GM21825 (cell line): ENCODE data around the gene TPGS1.

Experiments used
- ATAC-seq: cut with Tn5 transposase; IDR thresholded peaks from one replicate; pipeline ENCODE4 v1.9.1; 2021; ENCODE audit warnings: mild to moderate bottlenecking, moderate library complexity; ENCODE audit not compliant: unreplicated experiment

TPGS1 gene

GRCh38 chr19:507286-508203, at the start of gene TPGS1:
TPGS1 (plus strand) TSS chr19:507497; CDS start chr19:507507, 10 bp downstream.
- ATAC-seq = peak; percentile 54

DNA sequence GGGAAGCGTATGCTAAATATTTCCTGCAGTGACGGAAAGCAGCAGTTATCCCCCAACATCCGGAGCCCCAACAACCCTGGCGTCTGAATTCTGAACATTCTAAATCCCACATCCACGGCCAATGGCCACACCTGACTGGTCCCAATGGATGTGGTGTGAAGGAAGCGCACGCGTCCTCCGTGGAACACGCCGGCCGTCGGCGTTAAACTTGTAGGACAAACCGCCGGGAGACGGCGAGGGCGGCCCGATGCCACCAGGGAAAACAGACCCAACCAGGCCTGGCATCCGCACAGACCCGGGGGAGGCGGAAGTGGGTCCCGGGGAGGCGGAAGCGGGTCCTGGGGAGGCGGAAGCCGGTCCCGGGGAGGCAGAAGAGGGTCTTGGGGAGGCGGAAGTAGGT, 49.7 kb upstream of the TPGS1 start:
- ATAC-seq = no peak

DNA sequence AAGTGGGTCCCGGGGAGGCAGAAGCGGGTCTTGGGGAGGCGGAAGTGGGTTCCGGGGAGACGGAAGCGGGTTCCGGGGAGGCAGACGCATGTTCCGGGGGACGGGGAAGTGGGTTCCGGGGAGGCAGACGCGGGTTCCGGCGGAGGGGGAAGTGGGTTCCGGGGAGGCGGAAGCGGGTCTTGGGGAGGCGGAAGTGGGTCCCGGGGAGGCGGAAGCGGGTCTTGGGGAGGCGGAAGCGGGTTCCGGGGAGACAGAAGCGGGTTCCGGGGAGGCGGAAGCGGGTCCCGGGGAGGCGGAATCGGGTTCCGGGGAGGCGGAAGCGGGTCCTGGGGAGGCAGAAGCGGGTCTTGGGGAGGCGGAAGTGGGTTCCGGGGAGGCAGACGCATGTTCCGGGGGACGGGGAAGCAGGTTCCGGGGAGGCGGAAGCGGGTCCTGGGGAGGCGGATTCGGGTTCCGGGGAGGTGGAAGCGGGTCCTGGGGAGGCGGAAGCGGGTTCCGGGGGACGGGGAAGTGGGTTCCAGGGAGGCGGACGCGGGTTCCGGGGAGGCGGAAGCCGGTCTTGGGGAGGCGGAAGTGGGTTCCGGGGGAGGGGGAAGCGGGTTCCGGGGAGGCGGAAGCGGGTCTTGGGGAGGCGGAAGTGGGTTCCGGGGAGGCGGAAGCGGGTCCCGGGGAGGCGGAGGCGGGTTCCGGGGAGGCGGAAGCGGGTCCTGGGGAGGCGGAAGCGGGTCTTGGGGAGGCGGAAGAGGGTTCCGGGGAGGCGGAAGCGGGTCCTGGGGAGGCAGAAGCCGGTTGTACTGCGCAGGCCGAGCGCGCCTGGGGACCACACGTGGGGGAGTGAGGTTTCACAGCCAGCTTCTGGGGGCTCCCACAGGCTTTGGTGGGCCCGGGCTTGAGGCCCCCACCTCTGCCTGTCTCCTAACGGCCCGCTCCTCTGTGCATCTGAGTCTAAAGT, 48.9 kb upstream of the TPGS1 start:
- no peak for ATAC-seq

DNA sequence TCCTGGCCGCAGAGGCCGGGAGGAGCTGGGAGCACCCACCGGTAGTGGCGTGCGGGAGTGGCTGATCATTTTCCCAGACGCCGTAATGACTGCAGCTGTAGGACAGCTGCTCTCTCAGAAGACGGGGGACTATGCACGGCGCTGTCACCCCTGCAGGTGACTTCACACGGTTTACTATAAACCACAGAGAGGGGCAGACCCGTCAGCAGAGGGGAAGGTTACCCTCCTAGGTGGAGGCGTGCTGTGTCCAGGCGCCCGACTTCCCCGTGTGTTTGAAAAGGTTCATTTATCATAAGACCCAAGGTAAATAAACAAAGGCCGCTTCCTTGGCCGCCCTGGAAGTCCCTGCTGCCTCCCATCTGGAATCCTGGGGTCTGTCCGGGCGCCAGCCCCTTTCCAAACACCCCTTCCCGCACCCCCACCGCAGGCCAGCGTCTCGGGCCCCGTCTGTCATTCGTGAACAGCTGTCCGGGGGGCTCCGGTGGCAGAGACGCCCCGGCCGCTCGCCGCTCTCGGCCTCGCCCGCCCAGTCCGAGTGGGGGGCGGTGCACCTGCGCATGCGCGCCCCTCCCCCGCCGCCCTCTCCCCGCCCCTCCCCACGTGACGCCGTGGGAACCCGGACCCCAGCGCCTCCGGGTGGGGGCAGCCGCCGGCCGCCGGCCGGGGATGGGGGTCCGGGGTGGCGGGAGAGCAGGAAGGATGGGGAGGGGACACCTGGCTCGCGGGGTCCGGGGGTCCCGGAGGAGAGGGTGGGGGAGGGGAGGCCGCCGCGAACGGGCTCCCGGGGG, 47.4 kb upstream of the TPGS1 start:
- no peak for ATAC-seq

GRCh38 chr19:460877-461720, 46.2 kb upstream of the TPGS1 start, which contains the start of gene SHC2:
SHC2 (minus strand) TSS chr19:461033; CDS start chr19:460996, 37 bp downstream.
- ATAC-seq = no peak

GRCh38 chr19:461721-462551, 45.4 kb upstream of the TPGS1 start:
- ATAC-seq = no peak

DNA sequence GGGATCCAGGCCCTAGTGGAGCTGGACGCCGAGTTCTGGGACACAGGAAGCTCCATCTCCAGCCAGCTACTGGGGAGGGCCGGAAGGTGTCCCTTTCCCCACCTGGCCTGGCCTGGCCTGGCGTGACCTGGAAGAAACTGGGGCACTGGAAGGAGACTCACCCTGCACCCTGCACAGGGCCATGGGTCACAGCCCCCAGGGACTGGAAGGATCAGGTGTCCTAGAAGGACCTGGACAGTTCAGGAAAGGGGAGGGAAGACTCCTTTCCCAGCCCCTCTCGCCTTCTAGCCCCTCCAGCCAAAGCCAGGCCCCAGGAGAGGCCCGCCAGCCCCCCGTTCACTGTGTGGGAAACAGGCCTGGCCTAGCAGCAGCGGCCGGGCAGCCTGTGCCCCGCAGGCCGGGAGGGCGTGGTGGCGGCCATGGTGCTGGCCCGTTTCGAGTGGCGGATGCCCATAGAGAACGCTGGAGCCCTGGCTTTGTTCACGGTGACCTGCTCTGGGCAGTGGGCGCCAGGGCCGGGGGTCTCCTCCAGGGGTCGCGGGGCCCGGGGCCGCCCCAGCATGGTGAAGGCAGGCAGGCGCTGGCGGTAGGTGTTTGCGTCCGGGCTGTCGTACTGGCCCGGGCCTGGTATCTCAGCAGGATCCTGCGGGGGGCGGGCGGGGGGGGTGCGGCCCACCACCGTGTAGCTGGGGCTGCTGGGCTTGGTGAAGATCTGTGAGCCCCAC, 43.7 kb upstream of the TPGS1 start:
- ATAC-seq = no peak

- ATAC-seq = no peak
Observed at GRCh38 chr19:464208-464545, 43.1 kb upstream of the TPGS1 start.

DNA sequence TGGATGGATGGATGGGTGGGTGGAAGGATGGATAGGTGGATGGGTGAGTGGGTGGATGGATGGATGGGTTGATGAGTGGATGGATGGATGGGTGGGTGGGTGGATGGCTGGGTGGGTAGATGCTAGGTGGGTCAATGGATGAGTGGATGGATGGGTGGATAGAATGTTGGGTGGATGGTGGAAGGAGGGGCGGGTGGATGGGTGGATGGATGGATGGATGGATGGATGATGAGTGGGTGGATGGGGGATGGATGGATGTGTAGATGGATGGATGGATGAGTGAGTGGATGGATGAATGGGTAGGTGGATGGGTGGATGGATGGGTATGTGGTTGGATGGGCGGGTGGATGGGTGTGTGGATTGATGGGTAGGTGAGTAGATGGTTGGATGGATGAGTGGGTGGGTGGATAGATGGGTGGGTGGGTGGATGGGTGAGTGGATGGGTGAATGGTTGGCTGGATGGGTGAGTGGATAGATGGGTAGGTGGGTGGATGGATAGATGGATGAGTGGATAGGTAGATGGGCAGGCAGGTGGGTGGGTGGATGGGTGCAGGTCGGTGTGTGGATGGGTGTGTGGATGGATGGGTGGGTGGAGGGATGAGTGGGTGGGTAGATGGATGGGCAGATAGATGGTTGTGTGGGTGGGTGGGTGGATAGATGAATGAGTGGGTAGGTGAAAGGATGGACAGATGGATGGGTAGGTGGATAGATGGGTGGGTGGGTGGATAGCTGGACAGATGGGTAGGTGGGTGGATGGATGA, 42.1 kb upstream of the TPGS1 start:
- no peak for ATAC-seq

DNA sequence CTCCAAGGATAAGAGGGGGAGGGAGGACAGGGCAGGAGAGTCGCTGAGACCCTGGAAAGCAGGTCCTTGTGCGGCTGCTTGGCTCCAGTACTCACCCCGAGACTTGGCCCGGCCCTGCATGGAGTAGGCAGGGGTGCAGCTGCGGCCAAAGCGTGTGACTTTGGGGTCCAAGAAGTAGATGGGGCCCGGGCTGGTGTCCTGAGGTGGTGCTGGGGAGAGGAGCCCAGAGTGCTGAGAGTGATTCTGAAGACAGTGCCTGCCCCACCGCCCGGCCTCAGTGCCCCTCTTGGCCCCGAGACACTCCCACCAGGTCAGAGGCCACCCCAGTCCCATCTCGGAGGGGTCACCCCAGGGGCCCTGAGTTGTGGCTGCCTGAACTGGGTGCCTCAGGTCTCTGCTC, 39.7 kb upstream of the TPGS1 start:
- ATAC-seq = no peak

DNA sequence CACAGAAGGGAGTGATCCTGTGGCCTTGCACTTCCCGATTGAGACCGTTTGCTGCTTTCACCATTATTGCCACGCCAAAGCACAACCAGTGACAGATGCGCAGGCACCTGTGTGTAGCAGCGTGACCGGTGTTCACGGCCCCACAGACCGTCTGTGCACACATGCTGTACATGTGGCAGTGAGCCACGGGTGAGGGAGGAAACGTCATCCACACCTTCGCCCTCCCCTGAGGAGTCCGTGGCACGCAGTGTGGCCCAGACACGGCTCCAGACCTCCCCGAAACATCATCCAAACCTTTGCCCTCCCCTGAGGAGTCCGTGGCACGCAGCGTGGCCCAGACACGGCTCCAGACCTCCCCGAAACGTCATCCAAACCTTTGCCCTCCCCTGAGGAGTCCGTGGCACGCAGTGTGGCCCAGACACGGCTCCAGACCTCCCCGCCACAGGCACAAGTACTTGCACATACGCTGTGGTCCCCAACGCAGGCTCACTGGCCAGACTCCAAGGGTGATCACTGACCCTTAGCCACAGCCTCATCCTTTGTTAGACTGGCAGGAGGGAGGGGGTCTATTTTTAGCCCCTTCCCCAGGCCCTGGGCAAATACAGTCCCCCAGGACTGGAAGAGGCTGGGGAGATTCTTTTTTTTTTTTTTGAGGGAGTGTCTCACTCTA, 38.6 kb upstream of the TPGS1 start:
- no peak for ATAC-seq

- ATAC-seq = no peak
Observed at GRCh38 chr19:469833-470232, 37.5 kb upstream of the TPGS1 start.

DNA sequence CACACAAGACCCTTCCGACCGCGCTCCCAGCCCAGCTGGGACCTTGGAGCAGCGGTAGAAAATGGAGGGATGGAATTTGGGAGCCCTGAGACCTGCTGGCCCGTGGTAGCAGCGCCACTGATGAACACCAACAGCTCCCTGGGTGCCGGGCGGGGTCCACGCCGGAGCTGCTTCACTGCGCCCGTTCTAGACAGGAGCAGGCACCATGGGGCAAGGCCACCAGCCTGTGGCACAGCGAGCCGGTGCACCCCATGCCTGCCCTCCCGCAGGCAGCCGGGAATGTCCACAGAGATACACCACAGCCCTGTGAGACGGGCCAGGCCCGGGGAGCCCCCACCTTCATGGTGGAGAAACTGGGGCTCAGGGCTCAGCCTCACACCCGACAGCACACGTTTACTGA, 36.6 kb upstream of the TPGS1 start:
- no peak for ATAC-seq

DNA sequence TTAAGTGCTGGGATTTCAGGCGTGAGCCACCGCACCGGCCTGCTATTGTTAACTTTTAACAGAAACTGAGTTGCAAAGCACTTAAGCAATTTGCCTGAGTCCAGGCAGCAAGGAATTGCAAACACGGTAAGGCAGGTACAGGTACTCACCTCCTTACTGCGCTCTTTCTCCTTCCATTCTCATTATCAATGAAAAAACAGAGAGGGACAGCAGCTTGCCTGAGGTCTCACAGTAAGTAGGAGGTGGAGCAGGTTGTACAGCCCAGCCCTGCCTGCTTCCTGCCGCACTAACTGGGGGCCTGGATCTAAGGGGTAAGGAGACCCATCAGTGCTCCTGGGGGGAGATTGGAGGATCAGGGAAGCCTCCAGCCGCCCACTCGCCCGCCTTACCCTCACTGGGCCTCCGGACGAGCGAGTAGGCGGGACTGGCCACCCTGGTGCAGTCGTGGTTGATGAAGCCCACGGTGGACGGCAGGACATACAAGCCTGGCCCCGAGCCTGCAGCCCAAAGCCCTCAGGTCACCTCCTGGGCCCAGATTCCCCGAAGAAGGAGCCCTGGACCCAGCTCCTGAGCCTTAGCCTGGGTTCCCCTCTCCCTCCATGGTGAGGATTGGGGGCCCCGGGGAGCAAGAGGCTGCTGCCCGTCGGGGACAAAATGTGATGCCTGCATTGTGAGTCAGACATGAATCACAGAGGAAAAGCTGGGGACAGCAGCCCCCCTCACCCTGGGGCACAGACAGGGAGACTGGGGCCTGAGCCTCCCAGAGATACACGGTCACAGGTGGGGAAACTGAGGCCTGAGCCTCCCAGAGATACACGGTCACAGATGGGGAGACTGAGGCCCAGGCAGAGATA, 35.1 kb upstream of the TPGS1 start:
- no peak for ATAC-seq

DNA sequence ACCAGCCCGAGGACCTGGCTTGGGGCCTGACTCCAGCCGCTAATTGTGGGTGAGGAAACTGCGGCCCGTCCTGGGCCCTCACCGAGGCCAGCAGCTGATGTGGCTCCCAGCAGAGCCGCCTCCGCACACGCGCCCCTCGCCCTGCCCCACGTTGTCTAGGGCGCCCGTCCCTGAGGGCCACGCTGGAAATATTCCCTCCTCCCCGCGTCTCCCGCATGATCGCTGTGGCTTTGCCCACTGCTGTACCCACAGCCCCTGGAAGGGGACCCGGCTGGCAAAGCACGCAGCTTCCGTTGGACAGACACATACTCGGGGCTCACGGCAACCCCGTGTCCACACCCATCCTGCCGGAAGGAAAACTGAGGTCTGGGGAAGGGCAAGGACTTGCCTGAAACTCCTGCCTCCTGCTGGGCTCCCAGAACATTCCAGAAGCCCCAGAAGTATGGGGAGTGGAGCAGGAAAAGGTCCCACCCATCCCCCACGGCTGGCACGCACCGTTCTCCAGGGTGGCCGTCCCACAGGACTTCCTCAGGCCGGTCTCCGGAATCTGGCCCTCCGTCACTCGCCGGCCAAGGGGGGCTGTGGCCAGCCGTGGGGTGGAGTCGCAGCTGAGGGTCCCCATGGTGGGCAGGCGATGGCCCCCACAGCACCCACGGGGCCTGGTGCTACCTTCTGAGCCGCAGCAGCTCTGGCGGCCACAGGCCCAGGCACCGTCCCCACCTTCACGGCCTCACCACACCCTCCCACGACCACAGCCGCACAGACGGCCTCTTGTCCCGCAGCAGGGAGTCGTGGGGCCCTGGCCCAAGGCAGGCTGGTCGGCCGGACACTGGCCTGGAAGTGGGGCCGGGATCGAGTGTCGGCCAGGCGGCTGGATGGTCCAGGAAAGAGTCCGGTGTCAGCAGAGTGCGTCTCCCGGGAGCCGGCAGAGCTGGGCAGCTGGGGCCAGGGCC, 32.9 kb upstream of the TPGS1 start:
- ATAC-seq = no peak
